ENCODE results near the gene SMG1.
"Not testable (repeated sequence)": the region's sequence is repeated elsewhere in the genome, so short reads cannot be mapped to it uniquely, and the experiment has no call there.

DNA sequence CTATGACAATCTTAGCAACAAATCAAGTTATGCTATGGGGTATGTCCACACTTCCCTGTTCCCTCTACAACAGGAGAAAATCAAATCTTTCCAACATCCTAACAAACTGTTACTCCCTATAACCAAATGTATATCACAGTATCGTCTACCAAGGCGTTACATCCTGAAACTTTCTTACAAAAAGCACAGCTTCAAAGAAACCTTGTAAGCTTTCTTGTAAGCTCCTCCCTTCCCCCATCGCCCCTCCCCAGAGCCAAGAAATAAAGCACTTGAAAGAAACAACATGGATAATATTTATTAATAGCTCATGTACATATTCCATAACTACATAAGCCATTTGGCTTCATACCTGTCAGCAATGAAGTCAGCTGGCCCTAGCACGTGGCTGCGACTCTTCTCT lies 2.3 kb downstream of the SMG1 start:
- peak in 1 of 2 donors; percentile 35 for TF ChIP-seq POLR2A (IDR thresholded peaks at IDR 0.05)
- TF ChIP-seq, protein P1, sequence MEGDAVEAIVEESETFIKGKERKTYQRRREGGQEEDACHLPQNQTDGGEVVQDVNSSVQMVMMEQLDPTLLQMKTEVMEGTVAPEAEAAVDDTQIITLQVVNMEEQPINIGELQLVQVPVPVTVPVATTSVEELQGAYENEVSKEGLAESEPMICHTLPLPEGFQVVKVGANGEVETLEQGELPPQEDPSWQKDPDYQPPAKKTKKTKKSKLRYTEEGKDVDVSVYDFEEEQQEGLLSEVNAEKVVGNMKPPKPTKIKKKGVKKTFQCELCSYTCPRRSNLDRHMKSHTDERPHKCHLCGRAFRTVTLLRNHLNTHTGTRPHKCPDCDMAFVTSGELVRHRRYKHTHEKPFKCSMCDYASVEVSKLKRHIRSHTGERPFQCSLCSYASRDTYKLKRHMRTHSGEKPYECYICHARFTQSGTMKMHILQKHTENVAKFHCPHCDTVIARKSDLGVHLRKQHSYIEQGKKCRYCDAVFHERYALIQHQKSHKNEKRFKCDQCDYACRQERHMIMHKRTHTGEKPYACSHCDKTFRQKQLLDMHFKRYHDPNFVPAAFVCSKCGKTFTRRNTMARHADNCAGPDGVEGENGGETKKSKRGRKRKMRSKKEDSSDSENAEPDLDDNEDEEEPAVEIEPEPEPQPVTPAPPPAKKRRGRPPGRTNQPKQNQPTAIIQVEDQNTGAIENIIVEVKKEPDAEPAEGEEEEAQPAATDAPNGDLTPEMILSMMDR (IDR thresholded peaks at IDR 0.05 in 4 of 5, conservative IDR thresholded peaks at IDR 0.05 in 1 of 5): not testable (repeated sequence)
